GM21576 (cell line): Measurements from ENCODE around the gene C10orf67.
"Not testable (repeated sequence)": the region's sequence is repeated elsewhere in the genome, so short reads cannot be mapped to it uniquely, and the experiment has no call there.

Source experiments
- ATAC-seq: cut with Tn5 transposase; IDR thresholded peaks from one replicate; pipeline ENCODE4 v1.9.1; 2021; ENCODE audit warnings: mild to moderate bottlenecking, moderate library complexity; ENCODE audit not compliant: unreplicated experiment

Gene C10orf67

GRCh38 chr10:23326544-23327307 is 17.9 kb downstream of the C10orf67 start:
- ATAC-seq: no peak

- no peak for ATAC-seq
Observed at GRCh38 chr10:23325132-23325531, 19.5 kb downstream of the C10orf67 start.

GRCh38 chr10:23324351-23324750 is 20.2 kb downstream of the C10orf67 start:
- ATAC-seq: no peak

GRCh38 chr10:23322082-23322481 is 22.5 kb downstream of the C10orf67 start:
- no peak for ATAC-seq

GRCh38 chr10:23319835-23320234 is 24.8 kb downstream of the C10orf67 start:
- ATAC-seq: no peak

- no peak for ATAC-seq
Observed at GRCh38 chr10:23318359-23318758, 26.2 kb downstream of the C10orf67 start.

GRCh38 chr10:23317416-23317815 is 27.2 kb downstream of the C10orf67 start:
- no peak for ATAC-seq

GRCh38 chr10:23316406-23316805 is 28.2 kb downstream of the C10orf67 start:
- no peak for ATAC-seq

GRCh38 chr10:23315966-23316365 is 28.6 kb downstream of the C10orf67 start:
- ATAC-seq: no peak

- no peak for ATAC-seq
Observed at GRCh38 chr10:23314835-23315239, 29.8 kb downstream of the C10orf67 start.

GRCh38 chr10:23311034-23311433 is 33.6 kb downstream of the C10orf67 start:
- ATAC-seq: no peak

- ATAC-seq: no peak
Observed at GRCh38 chr10:23310404-23310803, 34.2 kb downstream of the C10orf67 start.

- not testable (repeated sequence) for ATAC-seq
Observed at GRCh38 chr10:23299961-23300360, 44.6 kb downstream of the C10orf67 start.

- ATAC-seq: no peak
Observed at GRCh38 chr10:23294638-23295247, 49.9 kb downstream of the C10orf67 start.

- ATAC-seq: no peak
Observed at GRCh38 chr10:23293973-23294590, 50.5 kb downstream of the C10orf67 start.

- peak; percentile 96 for ATAC-seq
Observed at GRCh38 chr10:23293145-23293724, 51.4 kb downstream of the C10orf67 start.

GRCh38 chr10:23291551-23292334 is 52.9 kb downstream of the C10orf67 start:
- no peak for ATAC-seq

GRCh38 chr10:23284674-23285335 is 59.8 kb downstream of the C10orf67 start:
- ATAC-seq: no peak

- no peak for ATAC-seq
Observed at GRCh38 chr10:23284155-23284554, 60.4 kb downstream of the C10orf67 start.

GRCh38 chr10:23283680-23284079 is 60.9 kb downstream of the C10orf67 start:
- no peak for ATAC-seq
